Measurements from ENCODE around the gene CD9.

CD9 gene

GRCh38 chr12:6163416-6164060 is 36.7 kb upstream of the CD9 start:
- Histone ChIP-seq H3K4me3 (ENCODE audit: low read depth in 1 of 2, low read length in 2 of 2) (no peak overlapping the region), H3K36me3 (ENCODE audit: control insufficient read depth in 1 of 2, insufficient read depth in 2 of 2, low read length in 2 of 2) (no peaks in the 10 kb centered on the region), H3K27ac (ENCODE audit: low read depth, low read length) (no peak overlapping the region), H3K9ac (ENCODE audit: low read depth in 1 of 2, low read length in 2 of 2) (no peak overlapping the region), H3K4me1 (ENCODE audit: control insufficient read depth in 1 of 2, insufficient read depth in 2 of 2, low read length in 2 of 2) (peaks cover 13 to 22% of the 10 kb centered on the region in 2 donors), H3K27me3 (ENCODE audit: control insufficient read depth in 1 of 2, insufficient read depth in 2 of 2, low read length in 2 of 2) (no peaks in the 10 kb centered on the region), H3K9me3 (ENCODE audit: control insufficient read depth in 1 of 2, low read length in 2 of 2) (no peaks in the 10 kb centered on the region)

GRCh38 chr12:6165395-6165794 is 34.8 kb upstream of the CD9 start:
- Histone ChIP-seq H3K4me3 (ENCODE audit: low read depth in 1 of 2, low read length in 2 of 2) (no peak overlapping the region), H3K9me3 (ENCODE audit: control insufficient read depth in 1 of 2, low read length in 2 of 2) (no peaks in the 10 kb centered on the region), H3K27me3 (ENCODE audit: control insufficient read depth in 1 of 2, insufficient read depth in 2 of 2, low read length in 2 of 2) (no peaks in the 10 kb centered on the region), H3K36me3 (ENCODE audit: control insufficient read depth in 1 of 2, insufficient read depth in 2 of 2, low read length in 2 of 2) (no peaks in the 10 kb centered on the region), H3K4me1 (ENCODE audit: control insufficient read depth in 1 of 2, insufficient read depth in 2 of 2, low read length in 2 of 2) (peaks cover 14 to 24% of the 10 kb centered on the region in 2 donors), H3K9ac (ENCODE audit: low read depth in 1 of 2, low read length in 2 of 2) (no peak overlapping the region), H3K27ac (ENCODE audit: low read depth, low read length) (no peak overlapping the region)

- H3K36me3 ChIP-seq (ENCODE audit: control insufficient read depth in 1 of 2, insufficient read depth in 2 of 2, low read length in 2 of 2): no peaks in the 10 kb centered on the region
- H3K4me3 ChIP-seq (ENCODE audit: low read depth in 1 of 2, low read length in 2 of 2): no peak overlapping the region
- H3K9me3 ChIP-seq (ENCODE audit: control insufficient read depth in 1 of 2, low read length in 2 of 2): no peaks in the 10 kb centered on the region
- H3K27me3 ChIP-seq (ENCODE audit: control insufficient read depth in 1 of 2, insufficient read depth in 2 of 2, low read length in 2 of 2): no peaks in the 10 kb centered on the region
- peak overlapping the region; percentile 47 for H3K27ac ChIP-seq (ENCODE audit: low read depth, low read length)
- H3K4me1 ChIP-seq (ENCODE audit: control insufficient read depth in 1 of 2, insufficient read depth in 2 of 2, low read length in 2 of 2): peaks cover 14 to 18% of the 10 kb centered on the region in 2 donors
- peak overlapping the region in 1 of 2 donors; percentile 25 for H3K9ac ChIP-seq (ENCODE audit: low read depth in 1 of 2, low read length in 2 of 2)
These were observed 33.4 kb upstream of the CD9 start for GRCh38 chr12:6166808-6167207.

GRCh38 chr12:6167327-6168280 is 32.6 kb upstream of the CD9 start:
- peak overlapping the region; percentile 16 to 25 for H3K9ac ChIP-seq (ENCODE audit: low read depth in 1 of 2, low read length in 2 of 2)
- peaks cover 14 to 18% of the 10 kb centered on the region in 2 donors for H3K4me1 ChIP-seq (ENCODE audit: control insufficient read depth in 1 of 2, insufficient read depth in 2 of 2, low read length in 2 of 2)
- H3K27me3 ChIP-seq (ENCODE audit: control insufficient read depth in 1 of 2, insufficient read depth in 2 of 2, low read length in 2 of 2): no peaks in the 10 kb centered on the region
- H3K27ac ChIP-seq (ENCODE audit: low read depth, low read length): peak overlapping the region; percentile 63
- no peak overlapping the region for H3K4me3 ChIP-seq (ENCODE audit: low read depth in 1 of 2, low read length in 2 of 2)
- no peaks in the 10 kb centered on the region for H3K9me3 ChIP-seq (ENCODE audit: control insufficient read depth in 1 of 2, low read length in 2 of 2)
- H3K36me3 ChIP-seq (ENCODE audit: control insufficient read depth in 1 of 2, insufficient read depth in 2 of 2, low read length in 2 of 2): no peaks in the 10 kb centered on the region

- no peaks in the 10 kb centered on the region for H3K36me3 ChIP-seq (ENCODE audit: control insufficient read depth in 1 of 2, insufficient read depth in 2 of 2, low read length in 2 of 2)
- no peak overlapping the region for H3K27ac ChIP-seq (ENCODE audit: low read depth, low read length)
- H3K9ac ChIP-seq (ENCODE audit: low read depth in 1 of 2, low read length in 2 of 2): no peak overlapping the region
These were observed 28.7 kb upstream of the CD9 start for GRCh38 chr12:6171409-6172015.

DNA sequence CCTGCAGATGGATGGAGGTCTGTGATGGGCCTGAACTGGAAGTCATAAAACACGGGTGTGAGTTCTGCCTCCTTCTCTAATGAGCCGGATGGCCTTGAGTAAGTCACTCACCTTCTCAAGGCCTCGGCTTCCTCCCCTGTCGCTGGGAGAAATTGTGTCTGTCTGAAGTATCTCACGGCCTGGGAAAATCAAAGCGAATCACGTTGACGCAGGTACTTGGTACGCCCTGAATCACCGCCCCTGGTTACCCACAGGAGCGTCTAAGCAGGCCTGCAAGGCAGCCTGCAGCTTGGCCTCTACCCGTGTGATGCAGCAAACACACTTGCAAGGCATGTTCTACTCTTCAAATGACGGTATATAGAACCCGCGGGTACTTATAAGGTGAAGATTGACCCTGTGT is 28.1 kb upstream of the CD9 start:
- Histone ChIP-seq H3K9me3 (ENCODE audit: control insufficient read depth in 1 of 2, low read length in 2 of 2) (no peaks in the 10 kb centered on the region), H3K36me3 (ENCODE audit: control insufficient read depth in 1 of 2, insufficient read depth in 2 of 2, low read length in 2 of 2) (no peaks in the 10 kb centered on the region), H3K27me3 (ENCODE audit: control insufficient read depth in 1 of 2, insufficient read depth in 2 of 2, low read length in 2 of 2) (no peaks in the 10 kb centered on the region), H3K9ac (ENCODE audit: low read depth in 1 of 2, low read length in 2 of 2) (no peak overlapping the region), H3K4me1 (ENCODE audit: control insufficient read depth in 1 of 2, insufficient read depth in 2 of 2, low read length in 2 of 2) (peaks cover 11 to 14% of the 10 kb centered on the region in 2 donors), H3K27ac (ENCODE audit: low read depth, low read length) (no peak overlapping the region), H3K4me3 (ENCODE audit: low read depth in 1 of 2, low read length in 2 of 2) (no peak overlapping the region)

More at GRCh38 chr12:6171409-6172015, 28.7 kb upstream of the CD9 start:
- Histone ChIP-seq H3K4me1 (ENCODE audit: control insufficient read depth in 1 of 2, insufficient read depth in 2 of 2, low read length in 2 of 2) (peaks cover 14 to 18% of the 10 kb centered on the region in 2 donors), H3K9me3 (ENCODE audit: control insufficient read depth in 1 of 2, low read length in 2 of 2) (no peaks in the 10 kb centered on the region), H3K4me3 (ENCODE audit: low read depth in 1 of 2, low read length in 2 of 2) (no peak overlapping the region), H3K27me3 (ENCODE audit: control insufficient read depth in 1 of 2, insufficient read depth in 2 of 2, low read length in 2 of 2) (no peaks in the 10 kb centered on the region)

- Histone ChIP-seq H3K4me3 (ENCODE audit: low read depth in 1 of 2, low read length in 2 of 2) (no peak overlapping the region), H3K36me3 (ENCODE audit: control insufficient read depth in 1 of 2, insufficient read depth in 2 of 2, low read length in 2 of 2) (no peaks in the 10 kb centered on the region), H3K9me3 (ENCODE audit: control insufficient read depth in 1 of 2, low read length in 2 of 2) (no peaks in the 10 kb centered on the region), H3K27me3 (ENCODE audit: control insufficient read depth in 1 of 2, insufficient read depth in 2 of 2, low read length in 2 of 2) (no peaks in the 10 kb centered on the region), H3K27ac (ENCODE audit: low read depth, low read length) (no peak overlapping the region), H3K4me1 (ENCODE audit: control insufficient read depth in 1 of 2, insufficient read depth in 2 of 2, low read length in 2 of 2) (peaks cover 4 to 6% of the 10 kb centered on the region in 2 donors), H3K9ac (ENCODE audit: low read depth in 1 of 2, low read length in 2 of 2) (no peak overlapping the region)
These were observed 27.3 kb upstream of the CD9 start for GRCh38 chr12:6172862-6173261.

DNA sequence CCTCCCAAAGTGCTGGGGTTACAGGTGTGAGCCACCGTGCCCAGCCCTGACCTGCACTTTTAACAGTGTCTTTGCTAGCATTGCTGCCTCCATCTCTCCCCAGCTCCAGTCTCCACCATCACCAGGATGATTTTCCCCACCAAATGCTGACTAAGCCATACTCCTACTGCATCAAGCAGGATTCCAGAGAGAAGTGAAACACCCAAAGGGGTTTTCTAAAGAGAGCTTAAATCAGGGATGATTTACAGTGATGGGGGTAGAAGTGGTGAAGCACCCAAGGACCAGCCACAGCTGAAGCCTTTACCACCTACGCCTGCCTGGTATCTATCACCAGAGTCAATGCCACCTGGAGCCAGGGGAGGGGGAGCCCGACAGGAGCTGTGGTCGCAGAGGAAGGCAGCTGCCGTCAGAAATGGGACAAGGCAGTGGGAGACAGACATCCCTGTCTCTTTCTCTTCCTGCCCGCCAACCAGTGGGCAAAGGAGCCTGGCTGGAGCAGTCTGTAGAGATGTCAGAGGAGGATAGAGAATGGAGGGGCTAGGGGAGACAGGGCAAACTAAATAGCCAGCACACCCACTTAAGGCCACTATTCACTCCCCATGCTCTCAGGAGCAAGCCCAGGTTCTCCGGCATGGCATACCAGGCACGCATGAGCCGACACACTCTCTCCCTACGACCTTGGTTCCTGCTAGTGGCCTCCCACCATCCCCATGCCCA is 22.4 kb upstream of the CD9 start:
- H3K9ac ChIP-seq (ENCODE audit: low read depth in 1 of 2, low read length in 2 of 2): no peak overlapping the region
- H3K4me3 ChIP-seq (ENCODE audit: low read depth in 1 of 2, low read length in 2 of 2): no peak overlapping the region
- no peaks in the 10 kb centered on the region for H3K27me3 ChIP-seq (ENCODE audit: control insufficient read depth in 1 of 2, insufficient read depth in 2 of 2, low read length in 2 of 2)
- H3K9me3 ChIP-seq (ENCODE audit: control insufficient read depth in 1 of 2, low read length in 2 of 2): no peaks in the 10 kb centered on the region
- no peaks in the 10 kb centered on the region for H3K36me3 ChIP-seq (ENCODE audit: control insufficient read depth in 1 of 2, insufficient read depth in 2 of 2, low read length in 2 of 2)
- peaks cover 22 to 28% of the 10 kb centered on the region in 2 donors for H3K4me1 ChIP-seq (ENCODE audit: control insufficient read depth in 1 of 2, insufficient read depth in 2 of 2, low read length in 2 of 2)
- H3K27ac ChIP-seq (ENCODE audit: low read depth, low read length): no peak overlapping the region

DNA sequence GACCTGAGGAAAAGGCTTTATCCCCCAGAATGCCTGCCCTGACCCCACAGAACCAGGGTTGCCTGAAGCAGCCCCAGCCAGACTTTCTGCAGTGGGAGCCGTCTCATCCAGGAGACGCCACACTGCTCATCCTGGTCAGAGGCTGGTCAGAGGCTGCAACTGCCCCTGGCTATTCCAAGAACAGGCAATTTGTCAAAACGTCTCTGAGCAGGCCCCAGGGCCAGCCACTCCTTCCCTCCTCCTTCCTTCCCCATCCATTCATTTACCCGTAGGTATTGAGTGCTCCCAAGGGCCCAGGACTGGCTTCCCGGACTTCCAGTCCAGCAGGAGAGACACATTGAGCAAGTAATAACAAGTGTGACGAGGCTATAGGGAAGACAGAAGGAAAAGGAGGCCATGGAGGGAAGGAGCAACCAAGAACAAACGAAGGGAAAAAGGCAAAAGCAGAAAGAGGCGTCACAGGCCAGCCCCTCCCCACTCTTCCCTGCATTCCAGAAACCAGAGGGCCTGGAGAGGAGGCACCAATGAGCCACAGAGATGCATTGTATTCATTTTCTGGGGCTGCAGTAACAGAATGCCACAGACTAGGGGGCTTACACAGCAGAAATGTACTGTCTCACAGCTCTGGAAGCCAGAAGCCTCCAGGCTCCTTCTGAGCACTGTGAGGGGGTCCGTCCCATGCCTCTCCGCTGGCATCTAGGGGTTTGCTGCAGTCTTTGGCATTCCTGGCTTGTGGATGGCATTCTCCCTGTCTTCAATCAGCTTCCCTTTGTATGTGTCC is 21.0 kb upstream of the CD9 start:
- H3K9ac ChIP-seq (ENCODE audit: low read depth in 1 of 2, low read length in 2 of 2): no peak overlapping the region

More for the DNA sequence above, 21.0 kb upstream of the CD9 start:
- Histone ChIP-seq H3K27ac (ENCODE audit: low read depth, low read length) (no peak overlapping the region), H3K4me1 (ENCODE audit: control insufficient read depth in 1 of 2, insufficient read depth in 2 of 2, low read length in 2 of 2) (peaks cover 36 to 41% of the 10 kb centered on the region in 2 donors), H3K9me3 (ENCODE audit: control insufficient read depth in 1 of 2, low read length in 2 of 2) (no peaks in the 10 kb centered on the region), H3K27me3 (ENCODE audit: control insufficient read depth in 1 of 2, insufficient read depth in 2 of 2, low read length in 2 of 2) (no peaks in the 10 kb centered on the region), H3K4me3 (ENCODE audit: low read depth in 1 of 2, low read length in 2 of 2) (no peak overlapping the region), H3K36me3 (ENCODE audit: control insufficient read depth in 1 of 2, insufficient read depth in 2 of 2, low read length in 2 of 2) (no peaks in the 10 kb centered on the region)

Measured in duodenal mucosa (tissue), 2 donors.